ENCODE results near the gene YY1. TPM values are rescaled to one million over a fixed set of nuclear protein-coding genes. Genes with fewer than 3 reads are reported as not detected.

YY1 gene
- total RNA-seq, 6 experiments from 2014 or later: 24.4 to 52.5 (median 36.1) TPM

- intact Hi-C loops (cut with DNase I): loop anchor here (5.0 to 10.0 kb wide), 2 partner anchors 72 to 74 kb away; partner anchors contain the start of gene WDR25 (in 2 of the 2)
- peaks cover 0 to 17% (median 4%) of the 10 kb centered on the region in 4 donors for H3K4me1 ChIP-seq
- no peaks in the 10 kb centered on the region for H3K9me3 ChIP-seq
- no peak for DNase-seq
- H3K4me3 ChIP-seq: no peak overlapping the region
- H3K36me3 ChIP-seq: no peaks in the 10 kb centered on the region
- H3K27me3 ChIP-seq: no peaks in the 10 kb centered on the region
- WGBS (ENCODE audit: insufficient coverage, low coverage, low lambda C conversion rate, missing lambda C conversion rate): 20% methylated on average over 3 of the region's 8 CpGs
- H3K27ac ChIP-seq: no peak overlapping the region
- no peak for TF ChIP-seq POLR2A (IDR thresholded peaks at IDR 0.05)
- TF ChIP-seq CTCF (IDR thresholded peaks at IDR 0.05): peak; percentile 45 to 66 (median 60)
- no peak for ATAC-seq
Observed at GRCh38 chr14:100303179-100303578, 64.2 kb downstream of the YY1 start.

- WGBS (ENCODE audit: insufficient coverage, low coverage, low lambda C conversion rate, missing lambda C conversion rate): 44% methylated on average over 3 of the region's 4 CpGs
- intact Hi-C loops (cut with DNase I): loop anchor here (5.0 to 10.0 kb wide), 2 partner anchors 71 to 73 kb away; partner anchors contain the start of gene WDR25 (in 2 of the 2)
- Histone ChIP-seq H3K4me1 (peaks cover 0 to 17% (median 6%) of the 10 kb centered on the region in 4 donors), H3K27ac (no peak overlapping the region), H3K36me3 (no peaks in the 10 kb centered on the region), H3K9me3 (no peaks in the 10 kb centered on the region), H3K27me3 (no peaks in the 10 kb centered on the region), H3K4me3 (no peak overlapping the region)
- DNase-seq (no peak), ATAC-seq (no peak)
- no peak for TF ChIP-seq CTCF (IDR thresholded peaks at IDR 0.05)
- TF ChIP-seq POLR2A (IDR thresholded peaks at IDR 0.05): no peak
Observed at GRCh38 chr14:100303925-100304324, 65.0 kb downstream of the YY1 start.

GRCh38 chr14:100304825-100305323 is 65.9 kb downstream of the YY1 start:
- Histone ChIP-seq H3K4me1 (peaks cover 0 to 17% (median 6%) of the 10 kb centered on the region in 4 donors), H3K27ac (peak overlapping the region in 2 of 3 donors; percentile 67 to 82), H3K27me3 (no peaks in the 10 kb centered on the region), H3K9me3 (no peaks in the 10 kb centered on the region), H3K4me3 (peak overlapping the region; percentile 70 to 89 (median 89)), H3K36me3 (no peaks in the 10 kb centered on the region)
- intact Hi-C loops (cut with DNase I): loop anchor here (5.0 to 10.0 kb wide), 2 partner anchors 70 to 72 kb away; partner anchors contain the start of gene WDR25 (in 2 of the 2)
- peak; percentile 1 to 34 (median 18) for ATAC-seq
- TF ChIP-seq POLR2A (IDR thresholded peaks at IDR 0.05): peak; percentile 13
- TF ChIP-seq CTCF (IDR thresholded peaks at IDR 0.05): no peak
- peak in 2 of 3 donors; percentile 70 to 74 for DNase-seq
- WGBS (ENCODE audit: insufficient coverage, low coverage, low lambda C conversion rate, missing lambda C conversion rate): 11% methylated on average over 23 of the region's 23 CpGs

GRCh38 chr14:100305324-100306100 is 66.6 kb downstream of the YY1 start:
- Histone ChIP-seq H3K27me3 (no peaks in the 10 kb centered on the region), H3K9me3 (no peaks in the 10 kb centered on the region), H3K4me3 (peak overlapping the region; percentile 70 to 89 (median 89)), H3K36me3 (no peaks in the 10 kb centered on the region), H3K4me1 (peaks cover 0 to 17% (median 6%) of the 10 kb centered on the region in 4 donors), H3K27ac (peak overlapping the region in 2 of 3 donors; percentile 67 to 82)
- DNase-seq: peak in 1 of 3 donors; percentile 56
- WGBS (ENCODE audit: insufficient coverage, low coverage, low lambda C conversion rate, missing lambda C conversion rate): 2% methylated on average over 7 of the region's 65 CpGs
- intact Hi-C loops (cut with DNase I): loop anchor here in 1 of 2 donors (10.0 kb wide), 1 partner anchor 69 kb away; the partner anchor contains the start of gene WDR25
- peak in 3 of 4 donors; percentile 0 to 13 (median 7) for ATAC-seq
- TF ChIP-seq POLR2A (IDR thresholded peaks at IDR 0.05): no peak
- no peak for TF ChIP-seq CTCF (IDR thresholded peaks at IDR 0.05)

All from right lobe of liver (tissue), 6 donors.